HCT116 (cell line): ENCODE measurements around the gene RIT1. TPM values are rescaled to one million over a fixed set of nuclear protein-coding genes. Genes with fewer than 3 reads are reported as not detected.
A peak's percentile ranks its signal among the peaks of the same experiment; 100 is the strongest.

Source experiments
- ATAC-seq: fragments of 200-7000 bp; cut with Tn5 transposase; 2 replicates; pipeline ENCODE4 v1.9.1; 2020; ENCODE audit warnings: mild to moderate bottlenecking, moderate library complexity
- Bru-seq: library from RNA; stranded (reverse); fragments of 400-500 nt; gene quantifications from one replicate; lab custom pipeline; 2021; lab: Mats Ljungman, UMichigan
- BruChase-seq, 2 experiments: library from RNA; stranded (reverse); fragments of 400-500 nt; gene quantifications; one replicate each; lab custom pipeline; 2021; lab: Mats Ljungman, UMichigan
- BruUV-seq: library from RNA; stranded (reverse); fragments of 400-500 nt; replicated peaks from 2 replicates; lab custom pipeline; 2021; lab: Mats Ljungman, UMichigan
- CTCF ChIA-PET: fragments of 300-600 bp; sonication (Branson Sonifier 250); formaldehyde crosslinking; loops from one replicate; lab custom pipeline; 2021; ENCODE audit warnings: antibody characterized with exemption; lab: Charles Lee
- POLR2A ChIA-PET: fragments of 300-600, 350-600 bp; sonication (Branson Sonifier 250); formaldehyde crosslinking; loops from one replicate; lab custom pipeline; 2021; ENCODE audit warnings: antibody characterized with exemption; lab: Charles Lee
- RAD21 ChIA-PET, 2 experiments: fragments of 300-600 bp; sonication (Branson Sonifier 250); formaldehyde crosslinking; loops; one replicate each; lab custom pipeline; 2023; ENCODE audit warnings: low total read pairs in 2 of 2; ENCODE audit not compliant: uncharacterized antibody in 2 of 2, unreplicated experiment in 2 of 2, low non-redundant PET in 1 of 2; lab: Charles Lee
- DNase-seq: peaks from one replicate; pipeline ENCODE4 v3.0.0-alpha.2; 2010; ENCODE audit warnings: low read depth, low spot score
- H2AFZ ChIP-seq: fragments of 200-600 bp; shearing (Covaris generic), sonication (generic); 2 replicates; pipeline ENCODE4 v1.6.1; 2017; ENCODE audit warnings: low read depth, mixed run types, mixed read lengths, antibody characterized with exemption, low read length; ENCODE audit not compliant: poor library complexity, severe bottlenecking
- H3K27ac ChIP-seq: 2 replicates; pipeline ENCODE4 v1.5.1; 2012; ENCODE audit warnings: low read depth, low read length
- H3K27me3 ChIP-seq: fragments of 200-600 bp; sonication (generic); 2 replicates; pipeline ENCODE4 v1.6.1; 2016; ENCODE audit warnings: mixed run types, low read length, mixed read lengths; ENCODE audit not compliant: insufficient read depth
- H3K36me3 ChIP-seq, 2 experiments: fragments of 200-500 bp in 1 of 2; fragments of 200-600 bp in 1 of 2; sonication (Bioruptor generic) in 1 of 2; sonication (generic) in 1 of 2; 2 replicates each; pipeline versions ENCODE4 v1.5.1 to v1.6.1; 2014 to 2016; ENCODE audit warnings: low read length in 2 of 2, inconsistent platforms in 1 of 2, mixed read lengths in 1 of 2, mixed run types in 1 of 2; ENCODE audit not compliant: insufficient read depth in 2 of 2, control insufficient read depth in 1 of 2
- H3K4me1 ChIP-seq, 2 experiments: fragments of 200-600 bp in 1 of 2; sonication (generic) in 1 of 2; 2 replicates each; pipeline versions ENCODE4 v1.5.1 to v1.6.1; 2012 to 2017; ENCODE audit warnings: low read length in 2 of 2, inconsistent platforms in 1 of 2, mild to moderate bottlenecking in 1 of 2, mixed read lengths in 1 of 2, mixed run types in 1 of 2, moderate library complexity in 1 of 2; ENCODE audit not compliant: insufficient read depth in 2 of 2, control insufficient read depth in 1 of 2
- H3K4me2 ChIP-seq: fragments of 200-600 bp; sonication (generic); 2 replicates; pipeline ENCODE4 v1.6.1; 2017; ENCODE audit warnings: mixed run types, low read length, mixed read lengths
- H3K4me3 ChIP-seq, 2 experiments: fragments of 200-600 bp in 1 of 2; sonication (generic) in 1 of 2; replicated peaks in 1 of 2; 2 replicates each; pipeline ENCODE4 v1.5.1; 2011 to 2016; ENCODE audit warnings: low read length in 2 of 2, control low read depth in 1 of 2, low read depth in 1 of 2, mild to moderate bottlenecking in 1 of 2, mixed read lengths in 1 of 2, mixed run types in 1 of 2
- H3K79me2 ChIP-seq: fragments of 200-600 bp; sonication (generic); 2 replicates; pipeline ENCODE4 v1.6.1; 2017; ENCODE audit warnings: mild to moderate bottlenecking, mixed run types, low read length, moderate library complexity, mixed read lengths; ENCODE audit not compliant: insufficient read depth
- H3K9ac ChIP-seq: fragments of 200-600 bp; sonication (generic); 2 replicates; pipeline ENCODE4 v1.6.1; 2016; ENCODE audit warnings: low read length, mixed read lengths
- H3K9me2 ChIP-seq: fragments of 200-600 bp; sonication (generic), shearing (Covaris generic); 2 replicates; pipeline ENCODE4 v1.6.1; 2017; ENCODE audit warnings: mixed run types, mild to moderate bottlenecking, moderate library complexity; ENCODE audit not compliant: insufficient read depth
- H3K9me3 ChIP-seq, 2 experiments: fragments of 200-500 bp in 1 of 2; fragments of 200-600 bp in 1 of 2; sonication (Bioruptor generic) in 1 of 2; sonication (generic) in 1 of 2; 2 replicates each; pipeline ENCODE4 v1.6.1; 2014 to 2017; ENCODE audit warnings: low read length in 2 of 2, mixed read lengths in 2 of 2, inconsistent platforms in 1 of 2, low read depth in 1 of 2, mild to moderate bottlenecking in 1 of 2, mixed run types in 1 of 2, moderate library complexity in 1 of 2; ENCODE audit not compliant: control insufficient read depth in 1 of 2, insufficient read depth in 1 of 2
- H4K20me1 ChIP-seq: fragments of 200-600 bp; sonication (generic), shearing (Covaris generic); 2 replicates; pipeline ENCODE4 v1.6.1; 2017; ENCODE audit warnings: mixed run types, mild to moderate bottlenecking, moderate library complexity; ENCODE audit not compliant: insufficient read depth
- ATF3 ChIP-seq: IDR thresholded peaks from 2 replicates; pipeline ENCODE4 v1.6.1; 2012
- CBX3 ChIP-seq: IDR thresholded peaks from 2 replicates; pipeline ENCODE4 v1.6.1; 2012; ENCODE audit warnings: low read depth
- CEBPB ChIP-seq: IDR thresholded peaks from 2 replicates; pipeline ENCODE4 v1.6.1; 2012; ENCODE audit warnings: low read depth
- CTCF ChIP-seq, 3 experiments: fragments of 200-600 bp in 1 of 3; sonication (generic) in 1 of 3; IDR thresholded peaks in 2 of 3; conservative IDR thresholded peaks in 1 of 3; 2 replicates each; pipeline ENCODE4 v1.5.1; 2012 to 2017; ENCODE audit warnings: low read depth in 2 of 3, low read length in 2 of 3, antibody characterized with exemption in 1 of 3, borderline replicate concordance in 1 of 3, control low read depth in 1 of 3, mild to moderate bottlenecking in 1 of 3, mixed read lengths in 1 of 3, mixed run types in 1 of 3, moderate library complexity in 1 of 3; ENCODE audit not compliant: insufficient read depth in 1 of 3
- EGR1 ChIP-seq: IDR thresholded peaks from 2 replicates; pipeline ENCODE4 v1.6.1; 2012; ENCODE audit warnings: low read depth
- ELF1 ChIP-seq: IDR thresholded peaks from 2 replicates; pipeline ENCODE4 v1.6.1; 2012; ENCODE audit warnings: low read depth, borderline replicate concordance
- EZH2 ChIP-seq: fragments of 200-600 bp; sonication (generic); IDR thresholded peaks from 2 replicates; pipeline ENCODE4 v1.6.1; 2017; ENCODE audit warnings: antibody characterized with exemption, mixed run types
- EZH2phosphoT487 ChIP-seq: fragments of 200-600 bp; IDR thresholded peaks from 2 replicates; pipeline ENCODE4 v1.6.1; 2018; ENCODE audit warnings: antibody characterized with exemption, borderline replicate concordance
- FOSL1 ChIP-seq: IDR thresholded peaks from 2 replicates; pipeline ENCODE4 v1.6.1; 2012; ENCODE audit warnings: low read depth
- JUND ChIP-seq: IDR thresholded peaks from 2 replicates; pipeline ENCODE4 v1.6.1; 2012
- POLR2A ChIP-seq: IDR thresholded peaks from 2 replicates; pipeline ENCODE4 v1.7.0; 2011; ENCODE audit warnings: borderline replicate concordance; ENCODE audit not compliant: insufficient read depth, insufficient read length; ENCODE audit errors: extremely low read depth
- SIN3A ChIP-seq: IDR thresholded peaks from 2 replicates; pipeline ENCODE4 v1.6.1; 2012; ENCODE audit warnings: low read depth
- TCF7L2 ChIP-seq: IDR thresholded peaks from 2 replicates; pipeline ENCODE4 v1.7.0; 2011; ENCODE audit warnings: borderline replicate concordance, inconsistent platforms; ENCODE audit not compliant: insufficient read depth, insufficient read length; ENCODE audit errors: extremely low read depth
- intact Hi-C: fragments of 100-400 bp; cut with micrococcal nuclease; formaldehyde crosslinking; loops from 2 replicates; pipeline ENCODE4 v1.10.0; 2022
- long read RNA-seq: library from polyadenylated mRNA; unstranded; transcript quantifications from one replicate; pipeline ENCODE4 v2.0.0, GENCODE V29; 2021; ENCODE audit not compliant: unreplicated experiment
- polyA plus RNA-seq: library from polyadenylated mRNA; unstranded; fragments of >200 nt; gene quantifications from 2 replicates; pipeline ENCODE4 v1.2.1, GENCODE V29; 2012; ENCODE audit warnings: missing spikeins
- total RNA-seq: library from RNA; stranded (reverse); gene quantifications from one replicate; pipeline ENCODE4 v1.2.1, GENCODE V29; 2021; ENCODE audit not compliant: unreplicated experiment
- TF ChIP-seq, protein P1 (sequence below): IDR thresholded peaks from 2 replicates; pipeline ENCODE4 v1.6.1; 2012; ENCODE audit warnings: low read depth
- TF ChIP-seq, protein P2 (sequence below): IDR thresholded peaks from 2 replicates; pipeline ENCODE4 v1.6.1; 2011; ENCODE audit warnings: mild to moderate bottlenecking, low read length, moderate library complexity; ENCODE audit not compliant: insufficient replicate concordance; ENCODE audit errors: extremely low read depth

The RIT1 gene
- 10.2 TPM for total RNA-seq
- polyA plus RNA-seq, result 4.1 and 7.4 TPM in 2 replicates
- percentile 78 among the genes with signal in this experiment for Bru-seq, nascent RNA
- percentile 85 among the genes with signal in this experiment for BruChase-seq, experiment 1, labeled RNA remaining after a 6-hour chase
- percentile 87 among the genes with signal in this experiment for BruChase-seq, experiment 2, labeled RNA remaining after a 2-hour chase
- long read RNA-seq, result 0 reads

- RAD21 ChIA-PET, result interaction anchor here (0.5 to 0.6 kb wide), 2 partner anchors 414 to 420 kb away, joined by 4 read pairs; no protein-coding TSS in a partner anchor
- H3K9ac ChIP-seq, result no peak within 1 kb of the TSS
- no peak within 1 kb of the TSS; the same call in 1 of the 2 replicates for H3K4me2 ChIP-seq
- TF ChIP-seq CEBPB (no peak), EZH2phosphoT487 (no peak), JUND (no peak), ATF3 (no peak), POLR2A (no peak), TCF7L2 (no peak), EGR1 (no peak), ELF1 (no peak), CTCF (IDR thresholded peaks at IDR 0.05 in 2 of 3, conservative IDR thresholded peaks at IDR 0.05 in 1 of 3; ENCODE audit: borderline replicate concordance in 1 of 3, insufficient read depth in 1 of 3, low read depth in 2 of 3, low read length in 2 of 3) (no peak), FOSL1 (no peak), SIN3A (no peak), EZH2 (no peak), CBX3 (no peak)
- TF ChIP-seq, protein P1, sequence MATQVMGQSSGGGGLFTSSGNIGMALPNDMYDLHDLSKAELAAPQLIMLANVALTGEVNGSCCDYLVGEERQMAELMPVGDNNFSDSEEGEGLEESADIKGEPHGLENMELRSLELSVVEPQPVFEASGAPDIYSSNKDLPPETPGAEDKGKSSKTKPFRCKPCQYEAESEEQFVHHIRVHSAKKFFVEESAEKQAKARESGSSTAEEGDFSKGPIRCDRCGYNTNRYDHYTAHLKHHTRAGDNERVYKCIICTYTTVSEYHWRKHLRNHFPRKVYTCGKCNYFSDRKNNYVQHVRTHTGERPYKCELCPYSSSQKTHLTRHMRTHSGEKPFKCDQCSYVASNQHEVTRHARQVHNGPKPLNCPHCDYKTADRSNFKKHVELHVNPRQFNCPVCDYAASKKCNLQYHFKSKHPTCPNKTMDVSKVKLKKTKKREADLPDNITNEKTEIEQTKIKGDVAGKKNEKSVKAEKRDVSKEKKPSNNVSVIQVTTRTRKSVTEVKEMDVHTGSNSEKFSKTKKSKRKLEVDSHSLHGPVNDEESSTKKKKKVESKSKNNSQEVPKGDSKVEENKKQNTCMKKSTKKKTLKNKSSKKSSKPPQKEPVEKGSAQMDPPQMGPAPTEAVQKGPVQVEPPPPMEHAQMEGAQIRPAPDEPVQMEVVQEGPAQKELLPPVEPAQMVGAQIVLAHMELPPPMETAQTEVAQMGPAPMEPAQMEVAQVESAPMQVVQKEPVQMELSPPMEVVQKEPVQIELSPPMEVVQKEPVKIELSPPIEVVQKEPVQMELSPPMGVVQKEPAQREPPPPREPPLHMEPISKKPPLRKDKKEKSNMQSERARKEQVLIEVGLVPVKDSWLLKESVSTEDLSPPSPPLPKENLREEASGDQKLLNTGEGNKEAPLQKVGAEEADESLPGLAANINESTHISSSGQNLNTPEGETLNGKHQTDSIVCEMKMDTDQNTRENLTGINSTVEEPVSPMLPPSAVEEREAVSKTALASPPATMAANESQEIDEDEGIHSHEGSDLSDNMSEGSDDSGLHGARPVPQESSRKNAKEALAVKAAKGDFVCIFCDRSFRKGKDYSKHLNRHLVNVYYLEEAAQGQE, result no peak
- TF ChIP-seq, protein P2, sequence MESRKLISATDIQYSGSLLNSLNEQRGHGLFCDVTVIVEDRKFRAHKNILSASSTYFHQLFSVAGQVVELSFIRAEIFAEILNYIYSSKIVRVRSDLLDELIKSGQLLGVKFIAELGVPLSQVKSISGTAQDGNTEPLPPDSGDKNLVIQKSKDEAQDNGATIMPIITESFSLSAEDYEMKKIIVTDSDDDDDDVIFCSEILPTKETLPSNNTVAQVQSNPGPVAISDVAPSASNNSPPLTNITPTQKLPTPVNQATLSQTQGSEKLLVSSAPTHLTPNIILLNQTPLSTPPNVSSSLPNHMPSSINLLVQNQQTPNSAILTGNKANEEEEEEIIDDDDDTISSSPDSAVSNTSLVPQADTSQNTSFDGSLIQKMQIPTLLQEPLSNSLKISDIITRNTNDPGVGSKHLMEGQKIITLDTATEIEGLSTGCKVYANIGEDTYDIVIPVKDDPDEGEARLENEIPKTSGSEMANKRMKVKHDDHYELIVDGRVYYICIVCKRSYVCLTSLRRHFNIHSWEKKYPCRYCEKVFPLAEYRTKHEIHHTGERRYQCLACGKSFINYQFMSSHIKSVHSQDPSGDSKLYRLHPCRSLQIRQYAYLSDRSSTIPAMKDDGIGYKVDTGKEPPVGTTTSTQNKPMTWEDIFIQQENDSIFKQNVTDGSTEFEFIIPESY, result no peak
- TF ChIP-seq, all 23 proteins: peak for 0
- Histone ChIP-seq H3K9me2 (no peaks in the 10 kb centered on the region), H3K79me2 (peaks cover 21% of the 10 kb centered on the region; the same call in 1 of the 2 replicates), H3K9me3 (no peaks in the 10 kb centered on the region), H3K36me3 (peaks cover 51 to 69% of the 10 kb centered on the region in 2 experiments), H3K27ac (no peak within 1 kb of the TSS; the same call in 1 of the 2 replicates), H3K27me3 (no peaks in the 10 kb centered on the region), H3K4me3 (no peak within 1 kb of the TSS), H4K20me1 (peaks cover 12% of the 10 kb centered on the region; the same call in 1 of the 2 replicates), H2AFZ (no peak within 1 kb of the TSS), H3K4me1 (peaks cover 0 to 23% of the 10 kb centered on the region in 2 experiments; a peak in 2 of 4 replicates)
- DNase-seq (no peak), ATAC-seq (peak; percentile 57)
- intact Hi-C loops, result no loop called here
- CTCF ChIA-PET, result no interaction called here
- no TSS peak for BruUV-seq
- POLR2A ChIA-PET, result no interaction called here
These were observed at the start of gene RIT1 for GRCh38 chr1:155911156-155912055. TSS of gene RIT1 (minus strand) at chr1:155911349. CDS start at chr1:155910761, 588 bp downstream.
